ENCODE measurements around the gene TNS4. TPM values are rescaled to one million over a fixed set of nuclear protein-coding genes. Genes with fewer than 3 reads are reported as not detected.

TNS4 gene
- total RNA-seq, 1 experiment from 2014 or later = 0.21 TPM

GRCh38 chr17:40500190-40500589, 1.2 kb downstream of the TNS4 start:
- Mint-ChIP-seq H3K9me3 (ENCODE audit: low read depth, unreplicated experiment) (peaks cover 1% of the 10 kb centered on the region), H3K4me1 (ENCODE audit: low read depth, unreplicated experiment) (peaks cover 20% of the 10 kb centered on the region), H3K27ac (ENCODE audit: unreplicated experiment) (no peak overlapping the region), H3K4me3 (ENCODE audit: low read depth, unreplicated experiment) (peak overlapping the region; percentile 33), H3K36me3 (ENCODE audit: insufficient read depth, unreplicated experiment) (no peaks in the 10 kb centered on the region), H3K27me3 (ENCODE audit: unreplicated experiment) (peaks cover 77% of the 10 kb centered on the region)
- CTCF ChIA-PET = interaction anchor here (0.5 to 16.2 kb wide), 35 partner anchors 10 to 1300 kb away, joined by 3 to 392 read pairs (median 6); partner anchors contain the start of genes IGFBP4, MIEN1, PGAP3 and RPL19
- no TSS peak for BruUV-seq (replicated peaks)
- no peak for TF ChIP-seq CTCF (IDR thresholded peaks at IDR 0.05; ENCODE audit: unreplicated experiment)
- intact Hi-C loops (cut with micrococcal nuclease; ENCODE audit: unreplicated experiment) = loop anchor here (1.0 kb wide), 1 partner anchor 560 kb away; no protein-coding TSS in a partner anchor
- DNase-seq = no peak

GRCh38 chr17:40499551-40500189, 1.8 kb downstream of the TNS4 start:
- H3K27me3 Mint-ChIP-seq (ENCODE audit: unreplicated experiment) = peaks cover 82% of the 10 kb centered on the region
- peak; percentile 100 for DNase-seq
- CTCF ChIA-PET = interaction anchor here (0.5 to 16.2 kb wide), 64 partner anchors 8 to 1300 kb away, joined by 3 to 392 read pairs (median 4); partner anchors contain the start of genes ERBB2, IGFBP4, LRRC3C and MIEN1
- H3K9me3 Mint-ChIP-seq (ENCODE audit: low read depth, unreplicated experiment) = peaks cover 3% of the 10 kb centered on the region
- no TSS peak for BruUV-seq (replicated peaks)
- TF ChIP-seq CTCF (IDR thresholded peaks at IDR 0.05; ENCODE audit: unreplicated experiment) = no peak
- no peak overlapping the region for H3K27ac Mint-ChIP-seq (ENCODE audit: unreplicated experiment)
- H3K4me3 Mint-ChIP-seq (ENCODE audit: low read depth, unreplicated experiment) = peak overlapping the region; percentile 33
- H3K36me3 Mint-ChIP-seq (ENCODE audit: insufficient read depth, unreplicated experiment) = no peaks in the 10 kb centered on the region
- intact Hi-C loops (cut with micrococcal nuclease; ENCODE audit: unreplicated experiment) = loop anchor here (1.0 to 10.0 kb wide), 4 partner anchors 11 to 865 kb away; partner anchors contain the start of gene STARD3
- H3K4me1 Mint-ChIP-seq (ENCODE audit: low read depth, unreplicated experiment) = peaks cover 20% of the 10 kb centered on the region

GRCh38 chr17:40498281-40499084, 2.9 kb downstream of the TNS4 start:
- no peak for DNase-seq
- Mint-ChIP-seq H3K4me3 (ENCODE audit: low read depth, unreplicated experiment) (peak overlapping the region; percentile 33), H3K9me3 (ENCODE audit: low read depth, unreplicated experiment) (peaks cover 3% of the 10 kb centered on the region), H3K27me3 (ENCODE audit: unreplicated experiment) (peaks cover 83% of the 10 kb centered on the region), H3K27ac (ENCODE audit: unreplicated experiment) (no peak overlapping the region), H3K4me1 (ENCODE audit: low read depth, unreplicated experiment) (peaks cover 20% of the 10 kb centered on the region), H3K36me3 (ENCODE audit: insufficient read depth, unreplicated experiment) (no peaks in the 10 kb centered on the region)
- no TSS peak for BruUV-seq (replicated peaks)
- no peak for TF ChIP-seq CTCF (IDR thresholded peaks at IDR 0.05; ENCODE audit: unreplicated experiment)
- intact Hi-C loops (cut with micrococcal nuclease; ENCODE audit: unreplicated experiment) = loop anchor here (1.0 to 10.0 kb wide), 3 partner anchors 12 to 864 kb away; partner anchors contain the start of gene STARD3
- CTCF ChIA-PET = interaction anchor here (0.7 to 16.2 kb wide), 34 partner anchors 8 to 823 kb away, joined by 3 to 392 read pairs (median 5); partner anchors contain the start of genes IGFBP4, SMARCE1 and TOP2A

GRCh38 chr17:40497695-40498094, 3.7 kb downstream of the TNS4 start:
- TF ChIP-seq CTCF (IDR thresholded peaks at IDR 0.05; ENCODE audit: unreplicated experiment) = no peak
- intact Hi-C loops (cut with micrococcal nuclease; ENCODE audit: unreplicated experiment) = loop anchor here (2.0 to 10.0 kb wide), 2 partner anchors 549 to 863 kb away; partner anchors contain the start of gene STARD3
- no TSS peak for BruUV-seq (replicated peaks)
- CTCF ChIA-PET = interaction anchor here (0.5 to 16.2 kb wide), 42 partner anchors 7 to 823 kb away, joined by 3 to 392 read pairs (median 4); partner anchors contain the start of genes IGFBP4, SMARCE1 and TOP2A
- peaks cover 20% of the 10 kb centered on the region for H3K4me1 Mint-ChIP-seq (ENCODE audit: low read depth, unreplicated experiment)
- no peak overlapping the region for H3K27ac Mint-ChIP-seq (ENCODE audit: unreplicated experiment)
- peaks cover 75% of the 10 kb centered on the region for H3K27me3 Mint-ChIP-seq (ENCODE audit: unreplicated experiment)
- DNase-seq = no peak
- H3K9me3 Mint-ChIP-seq (ENCODE audit: low read depth, unreplicated experiment) = peaks cover 3% of the 10 kb centered on the region
- H3K36me3 Mint-ChIP-seq (ENCODE audit: insufficient read depth, unreplicated experiment) = no peaks in the 10 kb centered on the region
- H3K4me3 Mint-ChIP-seq (ENCODE audit: low read depth, unreplicated experiment) = no peak overlapping the region
